Neural cell (in vitro differentiated cells): ENCODE measurements around the gene COX7A2L. TPM values are rescaled to one million over a fixed set of nuclear protein-coding genes. Genes with fewer than 3 reads are reported as not detected.

ENCODE experiments used
- H2AFZ ChIP-seq: fragments of 200-600, 300-800 bp; sonication (generic), shearing (Covaris generic); 2 replicates; pipeline ENCODE4 v1.6.0; 2014; ENCODE audit warnings: low read depth, mild to moderate bottlenecking, antibody characterized with exemption, low read length, moderate library complexity
- H3F3A ChIP-seq: fragments of 200-600 bp; shearing (Covaris generic); 2 replicates; pipeline ENCODE4 v1.6.1; 2016; ENCODE audit warnings: mild to moderate bottlenecking, moderate library complexity, mixed read lengths, antibody characterized with exemption, low read length; ENCODE audit not compliant: insufficient read depth, poor library complexity, severe bottlenecking
- H3K27ac ChIP-seq: fragments of 200-600, 300-800 bp; sonication (generic), shearing (Covaris generic); 2 replicates; pipeline ENCODE4 v1.5.1; 2014; ENCODE audit warnings: mild to moderate bottlenecking, low read length, moderate library complexity
- H3K27me3 ChIP-seq: fragments of 300-800, 200-600 bp; sonication (generic), shearing (Covaris generic); 2 replicates; pipeline ENCODE4 v1.6.0; 2014; ENCODE audit warnings: mild to moderate bottlenecking, low read depth, low read length, moderate library complexity; ENCODE audit not compliant: insufficient read depth
- H3K36me3 ChIP-seq: fragments of 300-800, 200-600 bp; sonication (generic), shearing (Covaris generic); 2 replicates; pipeline ENCODE4 v1.5.1; 2014; ENCODE audit warnings: mild to moderate bottlenecking, antibody characterized with exemption, low read length, moderate library complexity; ENCODE audit not compliant: insufficient read depth
- H3K4me2 ChIP-seq: fragments of 300-800, 200-600 bp; sonication (generic), shearing (Covaris generic); 2 replicates; pipeline ENCODE4 v1.6.0; 2014; ENCODE audit warnings: mild to moderate bottlenecking, low read length
- H3K4me3 ChIP-seq: fragments of 300-800, 200-600 bp; sonication (generic), shearing (Covaris generic); 2 replicates; pipeline ENCODE4 v1.5.1; 2014; ENCODE audit warnings: mild to moderate bottlenecking, low read length, moderate library complexity
- H3K79me2 ChIP-seq: fragments of 200-600 bp; shearing (Covaris generic); replicated peaks from 2 replicates; pipeline ENCODE4 v1.6.0; 2014; ENCODE audit warnings: mild to moderate bottlenecking, low read length, moderate library complexity; ENCODE audit not compliant: insufficient read depth
- H3K9ac ChIP-seq: fragments of 300-800, 200-600 bp; sonication (generic), shearing (Covaris generic); 2 replicates; pipeline ENCODE4 v1.6.1; 2016; ENCODE audit warnings: mild to moderate bottlenecking, low read length, mixed read lengths
- H3K9me2 ChIP-seq: fragments of 200-600 bp; shearing (Covaris generic); 2 replicates; pipeline ENCODE4 v1.6.1; 2016; ENCODE audit warnings: mild to moderate bottlenecking, low read length, mixed read lengths; ENCODE audit not compliant: insufficient read depth
- H3K9me3 ChIP-seq: fragments of 200-600, 300-800 bp; sonication (generic), shearing (Covaris generic); 2 replicates; pipeline ENCODE4 v1.6.1; 2016; ENCODE audit warnings: mild to moderate bottlenecking, mixed run types, low read length, moderate library complexity, mixed read lengths
- H4K20me1 ChIP-seq: fragments of 200-600 bp; shearing (Covaris generic); 2 replicates; pipeline ENCODE4 v1.6.1; 2016; ENCODE audit warnings: mild to moderate bottlenecking, mixed run types; ENCODE audit not compliant: insufficient read depth
- CTCF ChIP-seq: fragments of 450-650 bp; IDR thresholded peaks from 2 replicates; pipeline ENCODE4 v1.5.1; 2014; ENCODE audit warnings: antibody characterized with exemption, mild to moderate bottlenecking, moderate library complexity; ENCODE audit not compliant: poor library complexity, severe bottlenecking
- EP300 ChIP-seq: fragments of 450-650 bp; conservative IDR thresholded peaks from 2 replicates; pipeline ENCODE4 v1.6.1; 2014; ENCODE audit warnings: antibody characterized with exemption, mild to moderate bottlenecking, moderate library complexity; ENCODE audit not compliant: poor library complexity, severe bottlenecking
- EZH2 ChIP-seq: fragments of 200-600, 300-800 bp; shearing (Covaris generic), sonication (generic); IDR thresholded peaks from 2 replicates; pipeline ENCODE4 v1.6.1; 2014; ENCODE audit warnings: antibody characterized with exemption, low read length, borderline replicate concordance, mild to moderate bottlenecking; ENCODE audit not compliant: insufficient read depth, poor library complexity, severe bottlenecking
- MXI1 ChIP-seq: fragments of 450-650 bp; conservative IDR thresholded peaks from 2 replicates; pipeline ENCODE4 v1.6.1; 2014; ENCODE audit warnings: antibody characterized with exemption, mild to moderate bottlenecking; ENCODE audit not compliant: poor library complexity, severe bottlenecking
- POLR2AphosphoS5 ChIP-seq: IDR thresholded peaks from 2 replicates; pipeline ENCODE4 v1.6.1; 2012
- RAD21 ChIP-seq: fragments of 450-650 bp; conservative IDR thresholded peaks from 2 replicates; pipeline ENCODE4 v1.6.1; 2014; ENCODE audit warnings: antibody characterized with exemption, mild to moderate bottlenecking, moderate library complexity
- SMC3 ChIP-seq: fragments of 450-650 bp; conservative IDR thresholded peaks from 2 replicates; pipeline ENCODE4 v1.6.1; 2014; ENCODE audit warnings: antibody characterized with exemption, mild to moderate bottlenecking, moderate library complexity; ENCODE audit not compliant: poor library complexity
- TAF1 ChIP-seq: IDR thresholded peaks from 2 replicates; pipeline ENCODE4 v1.6.1; 2012; ENCODE audit warnings: low read depth
- polyA plus RNA-seq: library from polyadenylated mRNA; depleted of rRNA; stranded (reverse); fragments of >200 nt; gene quantifications from 2 replicates; pipeline ENCODE4 v1.2.3, GENCODE V29; 2014
- TF ChIP-seq, protein P1 (sequence below): IDR thresholded peaks from 2 replicates; pipeline ENCODE4 v1.6.1; 2012; ENCODE audit warnings: borderline replicate concordance

COX7A2L gene
- polyA plus RNA-seq, 1 donor from 2014 or later, result 425 TPM

DNA sequence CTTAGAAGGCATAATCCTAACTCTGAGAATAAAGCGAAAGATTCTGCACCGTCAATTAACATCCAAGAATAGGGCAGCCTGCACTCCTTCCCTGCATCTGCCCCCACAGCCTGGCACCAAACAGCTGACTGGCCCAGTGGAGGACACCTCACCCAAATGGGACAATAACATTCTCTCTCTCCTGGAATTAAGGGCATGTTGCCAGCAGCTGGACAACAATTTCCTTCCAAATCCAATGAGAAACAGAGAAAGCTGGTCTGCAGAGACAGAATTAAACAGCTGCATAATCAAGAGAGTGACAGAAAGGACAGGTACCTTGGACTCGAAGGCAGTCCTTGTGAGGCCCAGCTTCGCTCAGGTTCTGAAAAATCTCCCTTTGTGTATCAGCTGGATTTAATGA, 15.0 kb downstream of the COX7A2L start:
- Histone ChIP-seq H3K9me3 (no peaks in the 10 kb centered on the region), H4K20me1 (no peaks in the 10 kb centered on the region), H3K79me2 (peaks cover 6% of the 10 kb centered on the region), H3K27ac (no peak overlapping the region), H3K36me3 (no peaks in the 10 kb centered on the region), H2AFZ (no peak overlapping the region), H3K4me2 (no peak overlapping the region), H3K9ac (no peak overlapping the region), H3K9me2 (no peaks in the 10 kb centered on the region), H3K27me3 (no peaks in the 10 kb centered on the region), H3K4me3 (no peak overlapping the region), H3F3A (no peaks in the 10 kb centered on the region)
- no peak for TF ChIP-seq EP300
- TF ChIP-seq, protein P1, sequence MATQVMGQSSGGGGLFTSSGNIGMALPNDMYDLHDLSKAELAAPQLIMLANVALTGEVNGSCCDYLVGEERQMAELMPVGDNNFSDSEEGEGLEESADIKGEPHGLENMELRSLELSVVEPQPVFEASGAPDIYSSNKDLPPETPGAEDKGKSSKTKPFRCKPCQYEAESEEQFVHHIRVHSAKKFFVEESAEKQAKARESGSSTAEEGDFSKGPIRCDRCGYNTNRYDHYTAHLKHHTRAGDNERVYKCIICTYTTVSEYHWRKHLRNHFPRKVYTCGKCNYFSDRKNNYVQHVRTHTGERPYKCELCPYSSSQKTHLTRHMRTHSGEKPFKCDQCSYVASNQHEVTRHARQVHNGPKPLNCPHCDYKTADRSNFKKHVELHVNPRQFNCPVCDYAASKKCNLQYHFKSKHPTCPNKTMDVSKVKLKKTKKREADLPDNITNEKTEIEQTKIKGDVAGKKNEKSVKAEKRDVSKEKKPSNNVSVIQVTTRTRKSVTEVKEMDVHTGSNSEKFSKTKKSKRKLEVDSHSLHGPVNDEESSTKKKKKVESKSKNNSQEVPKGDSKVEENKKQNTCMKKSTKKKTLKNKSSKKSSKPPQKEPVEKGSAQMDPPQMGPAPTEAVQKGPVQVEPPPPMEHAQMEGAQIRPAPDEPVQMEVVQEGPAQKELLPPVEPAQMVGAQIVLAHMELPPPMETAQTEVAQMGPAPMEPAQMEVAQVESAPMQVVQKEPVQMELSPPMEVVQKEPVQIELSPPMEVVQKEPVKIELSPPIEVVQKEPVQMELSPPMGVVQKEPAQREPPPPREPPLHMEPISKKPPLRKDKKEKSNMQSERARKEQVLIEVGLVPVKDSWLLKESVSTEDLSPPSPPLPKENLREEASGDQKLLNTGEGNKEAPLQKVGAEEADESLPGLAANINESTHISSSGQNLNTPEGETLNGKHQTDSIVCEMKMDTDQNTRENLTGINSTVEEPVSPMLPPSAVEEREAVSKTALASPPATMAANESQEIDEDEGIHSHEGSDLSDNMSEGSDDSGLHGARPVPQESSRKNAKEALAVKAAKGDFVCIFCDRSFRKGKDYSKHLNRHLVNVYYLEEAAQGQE, result no peak
- TF ChIP-seq EZH2, result no peak
- no peak for TF ChIP-seq MXI1
- no peak for TF ChIP-seq CTCF
- no peak for TF ChIP-seq TAF1
- no peak for TF ChIP-seq RAD21
- TF ChIP-seq SMC3, result no peak

- Histone ChIP-seq H3F3A (no peaks in the 10 kb centered on the region), H3K4me2 (no peak overlapping the region), H3K27ac (no peak overlapping the region), H3K27me3 (no peaks in the 10 kb centered on the region), H3K79me2 (peaks cover 6% of the 10 kb centered on the region), H3K9ac (no peak overlapping the region), H4K20me1 (no peaks in the 10 kb centered on the region), H3K4me3 (no peak overlapping the region), H2AFZ (no peak overlapping the region), H3K9me3 (no peaks in the 10 kb centered on the region), H3K36me3 (no peaks in the 10 kb centered on the region), H3K9me2 (no peaks in the 10 kb centered on the region)
- TF ChIP-seq MXI1, result no peak
These were observed 18.2 kb downstream of the COX7A2L start for GRCh38 chr2:42342795-42343241.

DNA sequence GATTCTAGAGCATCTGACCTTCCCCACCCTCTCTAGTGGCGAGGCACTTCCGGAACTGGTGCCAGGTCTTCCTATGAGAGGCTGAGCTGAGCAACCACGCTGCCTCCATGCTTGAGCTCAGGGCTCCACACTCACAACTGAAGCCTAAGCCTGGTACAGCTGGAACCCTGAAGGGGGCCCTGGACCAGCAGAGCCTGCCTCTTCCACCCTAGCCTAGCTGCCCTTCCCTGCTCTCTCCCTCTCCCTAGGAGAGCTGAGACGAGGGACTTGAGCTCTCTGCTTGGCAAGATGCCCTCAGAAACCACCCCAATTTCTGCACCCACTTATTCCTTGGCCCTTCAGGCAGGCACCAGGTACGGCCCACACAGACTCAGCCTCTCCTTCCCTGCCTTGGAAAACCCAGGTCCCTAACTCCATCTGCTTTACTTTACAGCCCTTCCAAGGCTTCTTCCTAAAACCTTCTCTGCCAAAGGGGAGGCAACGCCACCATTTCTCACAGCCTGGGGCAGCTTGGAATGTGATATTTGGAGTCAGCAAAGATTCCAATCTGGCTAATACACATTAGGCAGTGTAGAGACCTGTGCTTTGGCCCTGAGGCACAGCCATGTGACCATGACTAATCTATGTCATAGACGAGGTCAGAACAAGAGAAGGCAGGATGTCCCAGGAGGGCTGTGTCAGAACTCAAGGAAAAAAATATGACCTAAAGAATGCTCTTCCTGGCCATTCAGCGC, 18.8 kb downstream of the COX7A2L start:
- Histone ChIP-seq H3K79me2 (peaks cover 6% of the 10 kb centered on the region), H3K27ac (no peak overlapping the region), H3K9me3 (no peaks in the 10 kb centered on the region), H3K4me3 (no peak overlapping the region), H3K27me3 (no peaks in the 10 kb centered on the region), H3K9me2 (no peaks in the 10 kb centered on the region), H3K36me3 (no peaks in the 10 kb centered on the region), H2AFZ (no peak overlapping the region), H3K4me2 (no peak overlapping the region), H3F3A (no peaks in the 10 kb centered on the region), H3K9ac (no peak overlapping the region), H4K20me1 (no peaks in the 10 kb centered on the region)
- TF ChIP-seq POLR2AphosphoS5 (no peak), SMC3 (no peak), MXI1 (no peak), EZH2 (no peak), CTCF (no peak), RAD21 (no peak), TAF1 (no peak), EP300 (no peak)
- TF ChIP-seq, protein P1, result no peak
